Esophagus squamous epithelium (tissue), 4 donors: ENCODE results near the gene HYDIN.
"Not testable (repeated sequence)": the region's sequence is repeated elsewhere in the genome, so short reads cannot be mapped to it uniquely, and the experiment has no call there.

ENCODE experiments used
- POLR2A ChIP-seq, 4 donors: fragments of 450-650 bp; IDR thresholded peaks; one replicate each; pipeline ENCODE4 v1.6.1; 2017; ENCODE audit warnings: antibody characterized with exemption in 4 of 4, mild to moderate bottlenecking in 4 of 4, moderate library complexity in 3 of 4
- TF ChIP-seq, protein P1 (sequence below), 6 experiments: fragments of 450-650 bp in 4 of 6; fragments of 200-600 bp in 2 of 6; sonication (generic) in 2 of 6; IDR thresholded peaks; one replicate each; pipeline ENCODE4 v1.5.1; 2016 to 2019; ENCODE audit warnings: antibody characterized with exemption in 6 of 6, mild to moderate bottlenecking in 4 of 6, moderate library complexity in 4 of 6

DNA sequence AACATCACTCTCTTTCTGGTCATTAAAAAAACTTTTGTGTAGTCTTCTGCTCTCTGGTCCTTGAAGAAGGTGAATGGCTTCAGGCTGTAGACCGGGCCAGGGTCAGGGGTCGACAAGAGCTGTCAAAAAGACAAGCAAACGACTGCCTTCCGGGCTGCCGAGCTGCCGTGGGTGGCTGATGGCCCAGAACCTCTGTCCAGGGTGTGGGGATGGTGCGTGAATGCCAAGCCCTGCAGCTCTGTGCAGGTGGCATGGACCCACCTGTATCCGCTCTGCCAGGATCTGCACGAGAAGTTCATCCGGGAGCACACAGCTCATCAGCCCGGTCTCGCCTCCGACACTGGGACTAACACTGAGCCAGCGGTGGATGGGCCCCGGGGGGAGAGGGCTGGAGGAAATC, 287.0 kb downstream of the HYDIN start:
- TF ChIP-seq, protein P1, sequence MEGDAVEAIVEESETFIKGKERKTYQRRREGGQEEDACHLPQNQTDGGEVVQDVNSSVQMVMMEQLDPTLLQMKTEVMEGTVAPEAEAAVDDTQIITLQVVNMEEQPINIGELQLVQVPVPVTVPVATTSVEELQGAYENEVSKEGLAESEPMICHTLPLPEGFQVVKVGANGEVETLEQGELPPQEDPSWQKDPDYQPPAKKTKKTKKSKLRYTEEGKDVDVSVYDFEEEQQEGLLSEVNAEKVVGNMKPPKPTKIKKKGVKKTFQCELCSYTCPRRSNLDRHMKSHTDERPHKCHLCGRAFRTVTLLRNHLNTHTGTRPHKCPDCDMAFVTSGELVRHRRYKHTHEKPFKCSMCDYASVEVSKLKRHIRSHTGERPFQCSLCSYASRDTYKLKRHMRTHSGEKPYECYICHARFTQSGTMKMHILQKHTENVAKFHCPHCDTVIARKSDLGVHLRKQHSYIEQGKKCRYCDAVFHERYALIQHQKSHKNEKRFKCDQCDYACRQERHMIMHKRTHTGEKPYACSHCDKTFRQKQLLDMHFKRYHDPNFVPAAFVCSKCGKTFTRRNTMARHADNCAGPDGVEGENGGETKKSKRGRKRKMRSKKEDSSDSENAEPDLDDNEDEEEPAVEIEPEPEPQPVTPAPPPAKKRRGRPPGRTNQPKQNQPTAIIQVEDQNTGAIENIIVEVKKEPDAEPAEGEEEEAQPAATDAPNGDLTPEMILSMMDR (IDR thresholded peaks at IDR 0.05), result not testable (repeated sequence)
- not testable (repeated sequence) for TF ChIP-seq POLR2A (IDR thresholded peaks at IDR 0.05)
